GM06990 (cell line): ENCODE results near the gene TMEM132A.

Experiments used
- DNase-seq: peaks from one replicate; pipeline ENCODE4 v3.0.0-alpha.2; 2011; ENCODE audit not compliant: insufficient read length; ENCODE audit errors: extremely low read depth
- H3K27me3 ChIP-seq: replicated peaks from 2 replicates; pipeline ENCODE4 v1.6.0; 2011; ENCODE audit warnings: low read length; ENCODE audit not compliant: control insufficient read depth, insufficient read depth
- H3K36me3 ChIP-seq: 2 replicates; pipeline ENCODE4 v1.5.1; 2011; ENCODE audit warnings: low read length; ENCODE audit not compliant: control insufficient read depth, insufficient read depth
- H3K4me3 ChIP-seq: replicated peaks from 2 replicates; pipeline ENCODE4 v1.5.1; 2011; ENCODE audit warnings: low read depth, mild to moderate bottlenecking, control low read depth, low read length
- CTCF ChIP-seq: IDR thresholded peaks from 2 replicates; pipeline ENCODE4 v1.5.1; 2011; ENCODE audit warnings: low read length, control low read depth, mild to moderate bottlenecking, inconsistent platforms; ENCODE audit not compliant: insufficient read depth, poor library complexity, severe bottlenecking

Gene TMEM132A

GRCh38 chr11:60974726-60975125 lies 50.5 kb downstream of the TMEM132A start:
- no peak overlapping the region for H3K4me3 ChIP-seq
- no peaks in the 10 kb centered on the region for H3K36me3 ChIP-seq
- H3K27me3 ChIP-seq: no peaks in the 10 kb centered on the region
- no peak for DNase-seq
- no peak for TF ChIP-seq CTCF

DNA sequence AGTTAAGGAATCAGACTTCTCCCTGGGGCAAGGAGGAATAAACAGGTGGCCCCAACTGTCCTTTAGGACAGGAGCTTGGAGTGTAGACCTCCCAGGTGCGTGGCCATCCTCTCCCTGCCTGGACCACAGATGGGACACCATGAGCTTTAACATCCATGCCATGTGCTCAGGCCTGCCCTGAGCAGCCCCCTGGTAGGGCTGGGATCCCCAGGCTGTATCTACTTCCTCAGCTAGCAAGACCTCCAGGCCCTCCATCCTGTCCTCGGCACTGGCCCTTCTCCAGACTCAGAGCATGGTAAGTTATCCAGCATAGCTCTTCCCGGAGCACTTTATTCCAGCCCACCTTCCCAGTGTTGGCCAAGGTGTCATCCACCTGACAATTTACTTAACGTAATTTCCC lies 53.0 kb downstream of the TMEM132A start:
- Histone ChIP-seq H3K36me3 (no peaks in the 10 kb centered on the region), H3K4me3 (no peak overlapping the region), H3K27me3 (no peaks in the 10 kb centered on the region)
- no peak for DNase-seq
- TF ChIP-seq CTCF: no peak

- no peak for DNase-seq
- Histone ChIP-seq H3K36me3 (no peaks in the 10 kb centered on the region), H3K27me3 (no peaks in the 10 kb centered on the region), H3K4me3 (no peak overlapping the region)
- TF ChIP-seq CTCF: no peak
Observed at GRCh38 chr11:60977836-60978235, 53.6 kb downstream of the TMEM132A start.

- no peaks in the 10 kb centered on the region for H3K36me3 ChIP-seq
- no peak overlapping the region for H3K4me3 ChIP-seq
- TF ChIP-seq CTCF: no peak
- no peak for DNase-seq
- no peaks in the 10 kb centered on the region for H3K27me3 ChIP-seq
Observed at GRCh38 chr11:60978546-60979380, 54.5 kb downstream of the TMEM132A start.

DNA sequence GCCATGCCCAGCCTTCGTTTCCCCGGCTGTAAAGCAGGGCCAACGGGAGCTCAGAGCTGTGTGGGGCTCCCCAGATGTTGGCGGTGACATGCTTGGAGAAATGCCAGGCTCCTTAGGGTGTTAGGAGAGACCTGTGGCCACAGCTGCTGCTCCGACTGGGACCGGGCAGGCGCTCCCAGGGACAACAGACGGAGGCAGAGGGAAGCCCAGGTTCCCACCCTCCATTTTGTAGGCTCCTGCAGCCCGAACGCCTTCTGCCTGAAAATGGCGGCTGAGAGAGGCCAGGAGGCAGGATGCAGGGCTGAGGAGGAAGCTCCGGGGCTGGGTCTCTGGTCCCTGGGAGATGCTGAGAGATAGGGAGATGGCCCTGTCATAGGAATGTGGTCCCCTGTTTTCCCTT lies 57.3 kb downstream of the TMEM132A start:
- no peak for TF ChIP-seq CTCF
- no peak for DNase-seq
- H3K36me3 ChIP-seq: no peaks in the 10 kb centered on the region
- no peak overlapping the region for H3K4me3 ChIP-seq
- no peaks in the 10 kb centered on the region for H3K27me3 ChIP-seq
